GM23338 (cell line): Measurements from ENCODE around the gene TNFRSF1A. TPM values are rescaled to one million over a fixed set of nuclear protein-coding genes. Genes with fewer than 3 reads are reported as not detected.
"Not testable (repeated sequence)": the region's sequence is repeated elsewhere in the genome, so short reads cannot be mapped to it uniquely, and the experiment has no call there.

Experiments used
- ATAC-seq: fragments of 200-7000 bp; cut with Tn5 transposase; 3 replicates; pipeline ENCODE4 v1.9.1; 2020
- DNase-seq: peaks from one replicate; pipeline ENCODE4 v3.0.0-alpha.2; 2015; ENCODE audit warnings: low spot score
- H2AFZ ChIP-seq: fragments of 200-600 bp; sonication (generic); 2 replicates; pipeline ENCODE4 v1.8.0; 2016; ENCODE audit warnings: antibody characterized with exemption, mild to moderate bottlenecking, moderate library complexity
- H3F3A ChIP-seq: fragments of 200-600 bp; sonication (generic); replicated peaks from 2 replicates; pipeline ENCODE4 v1.8.0; 2017; ENCODE audit warnings: antibody characterized with exemption, mixed run types, low read depth
- H3K27ac ChIP-seq: fragments of 200-600 bp; sonication (generic); 2 replicates; pipeline ENCODE4 v1.6.1; 2016; ENCODE audit warnings: low read depth
- H3K27me3 ChIP-seq: fragments of 200-600 bp; sonication (generic); 2 replicates; pipeline ENCODE4 v1.8.0; 2016; ENCODE audit warnings: mild to moderate bottlenecking, mixed run types, moderate library complexity; ENCODE audit not compliant: insufficient read depth
- H3K36me3 ChIP-seq: fragments of 200-600 bp; sonication (generic); 2 replicates; pipeline ENCODE4 v1.8.0; 2016; ENCODE audit warnings: mild to moderate bottlenecking; ENCODE audit not compliant: insufficient read depth
- H3K4me1 ChIP-seq: fragments of 200-600 bp; sonication (generic); 2 replicates; pipeline ENCODE4 v1.8.0; 2016; ENCODE audit warnings: mild to moderate bottlenecking, moderate library complexity; ENCODE audit not compliant: insufficient read depth
- H3K4me2 ChIP-seq: fragments of 200-600 bp; sonication (generic); 2 replicates; pipeline ENCODE4 v1.7.1; 2017; ENCODE audit warnings: mixed run types
- H3K4me3 ChIP-seq: fragments of 200-600 bp; sonication (generic); 2 replicates; pipeline ENCODE4 v1.6.1; 2016; ENCODE audit warnings: mixed run types
- H3K79me2 ChIP-seq: fragments of 200-600 bp; sonication (generic); replicated peaks from 2 replicates; pipeline ENCODE4 v1.8.0; 2017; ENCODE audit warnings: mild to moderate bottlenecking; ENCODE audit not compliant: insufficient read depth
- H3K9me2 ChIP-seq: fragments of 200-600 bp; sonication (generic); 2 replicates; pipeline ENCODE4 v1.8.0; 2017; ENCODE audit not compliant: insufficient read depth
- H4K20me1 ChIP-seq: fragments of 200-600 bp; sonication (generic); replicated peaks from 2 replicates; pipeline ENCODE4 v1.8.0; 2017; ENCODE audit warnings: mild to moderate bottlenecking; ENCODE audit not compliant: insufficient read depth
- H3K27ac Mint-ChIP-seq: 2 replicates; pipeline ENCODE4 v1.8.0; 2020; ENCODE audit warnings: inconsistent platforms, mild to moderate bottlenecking, moderate library complexity, mixed read lengths
- H3K27me3 Mint-ChIP-seq: 3 replicates; pipeline ENCODE4 v1.8.0; 2022; ENCODE audit warnings: low read depth, mild to moderate bottlenecking, moderate library complexity, mixed read lengths, inconsistent platforms; ENCODE audit not compliant: insufficient read depth, poor library complexity
- H3K36me3 Mint-ChIP-seq: 3 replicates; pipeline ENCODE4 v1.8.0; 2021; ENCODE audit warnings: low read depth, mild to moderate bottlenecking, inconsistent platforms, moderate library complexity, mixed read lengths
- H3K4me1 Mint-ChIP-seq: 3 replicates; pipeline ENCODE4 v1.8.0; 2020; ENCODE audit warnings: mild to moderate bottlenecking, inconsistent platforms, mixed read lengths
- H3K4me3 Mint-ChIP-seq: 3 replicates; pipeline ENCODE4 v1.8.0; 2021; ENCODE audit warnings: moderate library complexity, mild to moderate bottlenecking, inconsistent platforms, mixed read lengths
- H3K9me3 Mint-ChIP-seq: 3 replicates; pipeline ENCODE4 v1.8.0; 2020; ENCODE audit warnings: moderate library complexity, mild to moderate bottlenecking, inconsistent platforms, mixed read lengths
- CREB1 ChIP-seq: fragments of 250-450 bp; sonication (Bioruptor Pico); IDR thresholded peaks from 2 replicates; pipeline ENCODE4 v1.5.0; 2020; ENCODE audit warnings: low read depth, mild to moderate bottlenecking, moderate library complexity
- EZH2 ChIP-seq: fragments of 200-600 bp; sonication (generic); IDR thresholded peaks from one replicate; pipeline ENCODE4 v1.8.0; 2017; ENCODE audit warnings: antibody characterized with exemption, mild to moderate bottlenecking, low read depth; ENCODE audit not compliant: unreplicated experiment
- EZH2phosphoT487 ChIP-seq: fragments of 200-600 bp; sonication (generic); IDR thresholded peaks from one replicate; pipeline ENCODE4 v1.8.1; 2018; ENCODE audit warnings: antibody characterized with exemption; ENCODE audit not compliant: unreplicated experiment
- NANOG ChIP-seq: IDR thresholded peaks from 2 replicates; pipeline ENCODE4 v1.6.1; 2016; ENCODE audit warnings: antibody characterized with exemption, borderline replicate concordance
- ZNF114 ChIP-seq: fragments of 250-450 bp; sonication (Bioruptor Pico); IDR thresholded peaks from 2 replicates; pipeline ENCODE4 v1.5.0; 2020; ENCODE audit warnings: mild to moderate bottlenecking, moderate library complexity
- ZNF462 ChIP-seq: fragments of 250-450 bp; sonication (Bioruptor Pico); IDR thresholded peaks from 2 replicates; pipeline ENCODE4 v1.5.0; 2020; ENCODE audit warnings: mild to moderate bottlenecking, moderate library complexity
- polyA plus RNA-seq: library from polyadenylated mRNA; unstranded; fragments of >200 nt; fragmentation: Nextera tagmentation; extraction: Ambion mirVana; gene quantifications from 2 replicates; pipeline ENCODE4 v1.2.1, GENCODE V29; 2016
- total RNA-seq: library from RNA; depleted of rRNA; stranded (reverse); fragments of >200 nt; shearing (Covaris generic); gene quantifications from 2 replicates; pipeline ENCODE4 v1.2.3, GENCODE V29; 2014

Gene TNFRSF1A
- total and polyA plus RNA-seq, 2 experiments from 2014 or later: 24.3 to 43.4 TPM

GRCh38 chr12:6292606-6293005, 49.3 kb downstream of the TNFRSF1A start:
- TF ChIP-seq EZH2phosphoT487 (no peak), ZNF114 (no peak), ZNF462 (CRISPR knock-in tag) (no peak), CREB1 (no peak), NANOG (no peak), EZH2 (no peak)
- peaks cover 21% of the 10 kb centered on the region for H3K9me3 Mint-ChIP-seq
- Histone ChIP-seq H3K79me2 (no peaks in the 10 kb centered on the region), H3K4me3 (no peak overlapping the region), H4K20me1 (no peaks in the 10 kb centered on the region), H3K36me3 (no peaks in the 10 kb centered on the region), H3K27me3 (no peaks in the 10 kb centered on the region), H2AFZ (no peak overlapping the region), H3K4me2 (no peak overlapping the region), H3F3A (no peaks in the 10 kb centered on the region; the same call in 1 of the 2 replicates), H3K27ac (no peak overlapping the region), H3K4me1 (0 out of 2 replicates have a peak, but pooled peaks cover 3% of the 10 kb centered on the region), H3K9me2 (no peaks in the 10 kb centered on the region)
- no peak for ATAC-seq
- H3K36me3 Mint-ChIP-seq: peaks cover 10% of the 10 kb centered on the region; the same call in 2 of the 3 replicates
- peaks cover 9% of the 10 kb centered on the region for H3K4me1 Mint-ChIP-seq
- H3K27me3 Mint-ChIP-seq: peaks cover 10% of the 10 kb centered on the region
- H3K27ac Mint-ChIP-seq: no peak overlapping the region
- DNase-seq: no peak
- H3K4me3 Mint-ChIP-seq: no peak overlapping the region

- peaks cover 10% of the 10 kb centered on the region; the same call in 2 of the 3 replicates for H3K36me3 Mint-ChIP-seq
- H3F3A ChIP-seq, DNase-seq, H4K20me1 ChIP-seq, H3K27ac ChIP-seq, H3K4me2 ChIP-seq, H3K4me3 Mint-ChIP-seq, H3K79me2 ChIP-seq, ATAC-seq, H3K27me3 ChIP-seq, H3K4me3 ChIP-seq, H3K36me3 ChIP-seq, H3K27ac Mint-ChIP-seq, H3K27me3 Mint-ChIP-seq, H3K4me1 ChIP-seq, H3K4me1 Mint-ChIP-seq, H2AFZ ChIP-seq, H3K9me2 ChIP-seq: not testable (repeated sequence)
- peaks cover 21% of the 10 kb centered on the region for H3K9me3 Mint-ChIP-seq
Observed at GRCh38 chr12:6289906-6290305, 52.0 kb downstream of the TNFRSF1A start.

GRCh38 chr12:6289081-6289480, 52.8 kb downstream of the TNFRSF1A start:
- H3K79me2 ChIP-seq, H3K4me3 Mint-ChIP-seq, H3K27ac Mint-ChIP-seq, H3K9me2 ChIP-seq, H3K4me1 Mint-ChIP-seq, H3K36me3 ChIP-seq, H3K4me2 ChIP-seq, H3K4me1 ChIP-seq, H3K4me3 ChIP-seq, H3K27me3 ChIP-seq, H3K27me3 Mint-ChIP-seq, H2AFZ ChIP-seq, H3K27ac ChIP-seq, DNase-seq, ATAC-seq, H3F3A ChIP-seq, H4K20me1 ChIP-seq: not testable (repeated sequence)
- H3K36me3 Mint-ChIP-seq: peaks cover 10% of the 10 kb centered on the region; the same call in 2 of the 3 replicates
- peaks cover 21% of the 10 kb centered on the region for H3K9me3 Mint-ChIP-seq
